Endometrial microvascular endothelial cells (primary cell): Measurements from ENCODE around the gene BBS9. TPM values are rescaled to one million over a fixed set of nuclear protein-coding genes. Genes with fewer than 3 reads are reported as not detected.
"Not testable (repeated sequence)": the region's sequence is repeated elsewhere in the genome, so short reads cannot be mapped to it uniquely, and the experiment has no call there.

ENCODE experiments used
- in situ Hi-C: cut with HindIII; loops from 2 replicates; pipeline ENCODE4 v1.10.0; 2017; ENCODE audit warnings: low sequenced_read_pairs, low pct_unique_long_range_greater_than_20kb; ENCODE audit errors: inconsistent ontology term
- total RNA-seq: library from RNA; depleted of rRNA; stranded (reverse); fragments of >200 nt; gene quantifications from one replicate; pipeline ENCODE4 v1.2.3, GENCODE V29; 2015; ENCODE audit errors: inconsistent ontology term

Gene BBS9
- total RNA-seq, 1 donor from 2014 or later: 9.7 TPM

DNA sequence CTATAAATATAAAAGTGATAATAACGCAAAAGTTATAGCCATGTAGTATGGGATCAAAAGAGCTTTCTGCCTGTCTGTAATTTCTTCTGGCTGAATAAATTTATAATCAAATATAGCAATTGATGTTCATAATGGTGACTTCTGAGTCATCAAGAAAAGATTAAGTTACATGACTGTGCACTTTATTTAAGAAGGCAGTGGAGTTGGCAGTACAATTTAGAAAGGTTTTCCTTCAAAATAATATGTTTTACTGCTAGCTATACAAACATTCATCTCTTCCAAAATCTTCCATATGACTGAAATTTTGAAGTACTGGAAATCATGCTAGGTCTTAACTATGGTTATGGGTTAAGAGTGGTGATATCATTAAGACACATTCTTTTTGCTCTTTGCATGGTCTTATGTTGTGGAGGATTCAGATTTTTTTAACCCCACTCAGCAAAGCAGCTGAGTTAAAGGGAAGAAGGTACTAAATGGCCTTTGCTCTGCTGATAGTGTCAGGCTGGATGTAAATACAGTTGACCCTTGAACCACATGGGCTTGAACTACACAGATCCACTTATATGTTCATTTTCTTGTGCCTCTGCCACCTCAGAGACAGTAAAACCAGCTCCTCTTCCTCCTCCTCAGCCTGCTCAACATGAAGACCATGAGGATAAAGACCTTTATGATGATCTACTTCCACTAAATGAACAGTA is 323.6 kb downstream of the BBS9 start:
- in situ Hi-C loops: no loop called here

DNA sequence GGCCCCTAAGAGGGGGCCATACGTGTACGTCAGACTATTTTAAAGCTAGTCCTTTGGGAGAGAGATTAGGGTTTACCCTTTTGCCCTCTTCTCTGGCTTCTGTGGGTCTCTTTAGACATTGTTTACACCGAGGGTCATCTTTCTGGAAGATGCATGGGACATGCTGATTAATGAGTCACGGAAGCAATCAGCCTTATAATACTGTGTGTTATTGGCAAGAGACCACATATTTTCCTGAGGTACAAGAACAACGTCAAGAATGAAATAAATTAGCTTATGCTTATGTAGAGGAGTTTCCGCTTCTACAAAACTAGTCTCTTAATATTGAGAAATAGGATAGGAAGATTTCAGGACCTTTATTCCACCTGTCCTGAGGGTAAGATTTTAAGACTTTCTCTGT is 327.7 kb downstream of the BBS9 start:
- in situ Hi-C loops: no loop called here

DNA sequence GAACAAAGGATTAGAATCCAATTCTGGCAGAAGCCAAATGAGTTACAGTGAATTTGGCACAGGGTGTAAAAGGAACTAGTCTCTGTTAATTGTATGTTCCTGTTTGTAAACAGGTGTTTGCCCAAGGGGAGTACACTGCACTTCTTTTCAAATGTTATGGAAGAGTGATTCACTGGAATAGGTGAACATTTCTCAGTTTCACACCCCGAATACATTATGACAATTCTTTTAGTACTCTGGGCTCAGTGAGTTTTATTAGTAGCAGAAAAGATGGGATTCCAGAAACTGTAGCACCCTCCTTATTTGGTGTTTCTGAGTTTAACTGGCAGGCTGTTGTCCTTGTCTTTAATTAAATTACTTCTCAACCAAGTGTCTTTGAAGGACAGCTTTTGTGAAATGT is 329.2 kb downstream of the BBS9 start:
- in situ Hi-C loops: no loop called here

GRCh38 chr7:33459340-33459751 is 330.0 kb downstream of the BBS9 start:
- in situ Hi-C loops: no loop called here

DNA sequence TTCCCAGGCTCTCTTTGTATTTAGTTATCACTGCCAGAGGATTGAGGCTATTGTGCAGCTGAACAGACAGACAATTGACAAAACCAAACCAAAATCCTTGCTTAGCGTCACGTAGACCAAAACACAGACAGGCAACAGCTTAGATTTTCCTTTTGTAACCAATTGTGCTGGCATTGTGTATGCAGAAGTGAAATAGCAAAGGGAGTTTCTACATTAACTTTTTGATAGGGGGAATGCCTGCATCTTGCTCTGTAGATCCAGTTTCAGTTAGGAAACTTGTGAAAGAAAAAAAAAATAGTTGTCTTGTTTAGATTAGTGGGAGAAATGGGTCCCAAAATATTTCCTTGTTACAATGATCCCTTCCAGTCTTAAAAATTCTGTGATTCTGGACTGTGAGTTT is 333.8 kb downstream of the BBS9 start:
- in situ Hi-C loops: no loop called here

GRCh38 chr7:33466203-33466602 is 336.8 kb downstream of the BBS9 start:
- in situ Hi-C loops: no loop called here

DNA sequence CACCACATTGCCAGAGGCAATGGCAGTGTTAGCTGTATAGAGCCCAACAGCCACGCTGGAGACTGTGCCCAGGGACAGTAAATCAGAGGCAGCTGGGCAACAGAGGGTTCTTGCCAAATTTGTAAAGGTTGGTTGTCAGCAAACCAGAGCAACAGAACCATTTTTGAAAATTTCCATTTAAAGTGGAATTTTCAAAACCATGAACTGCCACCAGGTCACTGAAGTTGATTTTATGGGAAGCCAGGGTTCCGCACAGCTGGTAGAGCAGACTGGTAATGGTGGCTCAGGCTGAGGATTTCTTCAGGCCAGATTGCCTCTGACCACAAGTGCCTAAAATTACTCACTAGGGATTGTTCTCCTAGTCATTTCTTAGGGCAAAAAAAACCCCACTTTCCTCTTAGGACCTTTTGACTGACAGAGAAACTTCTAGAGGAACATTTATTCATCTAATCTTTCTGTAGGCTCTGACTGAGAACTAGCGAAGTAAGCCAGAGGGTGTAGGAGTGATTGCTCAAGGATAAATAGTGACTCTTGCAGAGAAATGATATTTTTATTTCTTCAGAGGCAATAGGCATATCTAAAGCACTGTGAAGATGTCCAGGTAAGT is 342.4 kb downstream of the BBS9 start:
- in situ Hi-C loops: no loop called here

- in situ Hi-C loops: no loop called here
Observed at GRCh38 chr7:33472348-33473025, 343.1 kb downstream of the BBS9 start.

- in situ Hi-C loops: no loop called here
Observed at GRCh38 chr7:33477719-33478480, 348.5 kb downstream of the BBS9 start.

- in situ Hi-C loops: not testable (repeated sequence)
Observed at GRCh38 chr7:33484476-33484875, 355.1 kb downstream of the BBS9 start.

- in situ Hi-C loops: no loop called here
Observed at GRCh38 chr7:33485747-33486493, 356.6 kb downstream of the BBS9 start.

- in situ Hi-C loops: no loop called here
Observed at GRCh38 chr7:33486633-33487032, 357.3 kb downstream of the BBS9 start.

GRCh38 chr7:33487998-33488682 is 358.8 kb downstream of the BBS9 start:
- in situ Hi-C loops: no loop called here

- in situ Hi-C loops: no loop called here
Observed at GRCh38 chr7:33494474-33494873, 365.1 kb downstream of the BBS9 start.

DNA sequence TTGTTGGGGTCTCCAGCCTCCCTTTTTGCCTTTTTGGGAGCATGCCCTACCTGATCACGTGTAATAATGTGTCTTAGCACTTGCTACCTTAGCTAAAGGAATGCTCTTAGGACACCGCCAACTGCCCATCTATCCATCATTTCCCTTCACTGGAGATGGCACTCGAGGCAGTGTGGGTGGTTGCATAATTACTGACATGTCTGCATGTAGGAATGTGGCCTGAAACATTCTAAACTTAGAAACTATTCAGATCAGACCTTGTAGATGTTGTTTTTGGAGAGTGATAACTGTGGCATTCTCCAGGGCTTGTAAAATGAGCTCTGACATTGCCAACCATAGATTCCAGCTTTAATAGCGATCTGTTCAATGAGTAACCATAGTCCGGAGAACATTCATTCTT is 365.8 kb downstream of the BBS9 start:
- in situ Hi-C loops: no loop called here

DNA sequence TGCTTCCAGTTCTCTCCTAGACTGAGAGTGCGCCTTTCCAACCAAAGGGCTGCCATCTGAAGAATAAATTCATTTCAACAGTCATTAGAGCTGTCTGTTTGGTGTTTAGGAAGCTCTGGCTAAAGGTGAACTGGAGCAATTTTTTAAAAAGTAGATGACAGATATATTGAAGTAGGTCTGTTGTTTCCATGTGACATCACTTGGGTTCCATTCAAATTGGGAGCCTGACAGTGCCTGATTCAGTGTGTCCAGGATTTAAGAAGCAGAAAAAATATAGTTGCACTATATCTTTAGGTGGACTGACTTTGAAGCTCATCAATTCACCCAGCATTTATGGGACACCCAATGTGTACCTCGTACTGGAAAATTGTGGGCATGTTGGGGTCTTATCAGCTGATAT is 367.7 kb downstream of the BBS9 start:
- in situ Hi-C loops: no loop called here

GRCh38 chr7:33500703-33501701 is 371.6 kb downstream of the BBS9 start:
- in situ Hi-C loops: no loop called here
